ENCODE measurements around the gene TBCE. TPM values are rescaled to one million over a fixed set of nuclear protein-coding genes. Genes with fewer than 3 reads are reported as not detected.

Gene TBCE
- polyA plus RNA-seq (2013, experiment 1 of 2) = 35.1 TPM
- polyA plus RNA-seq (2013, experiment 2 of 2) = 32.3 TPM

- H2BK15ac ChIP-seq (ENCODE audit: low read length) = no peak within 1 kb of the TSS
- no peaks in the 10 kb centered on the region for H3K9me3 ChIP-seq (replicated peaks in 1 of 2; ENCODE audit: control insufficient read depth in 2 of 2, insufficient read depth in 1 of 2, low read depth in 1 of 2, low read length in 2 of 2)
- no peak within 1 kb of the TSS for H4K91ac ChIP-seq (ENCODE audit: low read depth, low read length, poor library complexity)
- no CpG with 5 or more reads among the region's 38 CpGs for WGBS, 2 donors (ENCODE audit: extremely low coverage in 2 of 2, insufficient read length in 2 of 2, insufficient replicate concordance in 1 of 2)
- H2BK12ac ChIP-seq (ENCODE audit: low read length) = no peak within 1 kb of the TSS
- DNase-seq (ENCODE audit: low spot score) = peak; percentile 90
- peak within 1 kb of the TSS; percentile 67 for H3K4me2 ChIP-seq (ENCODE audit: insufficient read depth, low read length, poor library complexity, severe bottlenecking)
- H3K79me1 ChIP-seq (ENCODE audit: low read depth, low read length) = peaks cover 4% of the 10 kb centered on the region
- no peak within 1 kb of the TSS for H2BK5ac ChIP-seq (ENCODE audit: low read length)
- H2AFZ ChIP-seq (ENCODE audit: low read length) = peak within 1 kb of the TSS; percentile 89
- no peak within 1 kb of the TSS for H4K8ac ChIP-seq (ENCODE audit: low read depth, low read length)
- no peak within 1 kb of the TSS for H2BK120ac ChIP-seq (ENCODE audit: low read depth, low read length)
- peak within 1 kb of the TSS; percentile 67 to 88 for H3K4me3 ChIP-seq (ENCODE audit: low read length in 2 of 2)
- peaks cover 2 to 7% of the 10 kb centered on the region in 2 donors for H3K36me3 ChIP-seq (replicated peaks in 1 of 2; ENCODE audit: control insufficient read depth in 2 of 2, insufficient read depth in 2 of 2, low read length in 2 of 2)
- H3K27ac ChIP-seq (replicated peaks; ENCODE audit: low read length) = no peak within 1 kb of the TSS
- H3K4ac ChIP-seq (ENCODE audit: low read length) = no peak within 1 kb of the TSS
- H3K9ac ChIP-seq (ENCODE audit: low read depth, low read length, poor library complexity) = peak within 1 kb of the TSS; percentile 75
- H3K14ac ChIP-seq (ENCODE audit: low read length) = no peak within 1 kb of the TSS
- H3K4me1 ChIP-seq (ENCODE audit: control insufficient read depth in 2 of 2, insufficient read depth in 1 of 2, low read depth in 1 of 2, low read length in 2 of 2) = no peaks in the 10 kb centered on the region
- no peaks in the 10 kb centered on the region for H3K27me3 ChIP-seq (ENCODE audit: control insufficient read depth in 3 of 3, insufficient read depth in 3 of 3, low read depth in 1 of 3, low read length in 3 of 3)
- peak within 1 kb of the TSS; percentile 23 for H3K18ac ChIP-seq (ENCODE audit: low read length)
- H3K23ac ChIP-seq (ENCODE audit: low read depth, low read length, poor library complexity) = peak within 1 kb of the TSS; percentile 12
- no peak within 1 kb of the TSS for H2AK5ac ChIP-seq (ENCODE audit: low read depth, low read length)
Observed at GRCh38 chr1:235367000-235367908, at the start of gene TBCE. Gene TBCE, plus strand, starts transcription at chr1:235367427. Its CDS starts 12,623 bp downstream, at chr1:235380050.

GRCh38 chr1:235319255-235319654 lies 48.0 kb upstream of the TBCE start:
- no CpG with 5 or more reads among the region's 2 CpGs for WGBS, 2 donors (ENCODE audit: extremely low coverage in 2 of 2, insufficient read length in 2 of 2, insufficient replicate concordance in 1 of 2)
- no peaks in the 10 kb centered on the region for H3K4me1 ChIP-seq (ENCODE audit: control insufficient read depth in 2 of 2, insufficient read depth in 1 of 2, low read depth in 1 of 2, low read length in 2 of 2)
- no peak overlapping the region for H2BK15ac ChIP-seq (ENCODE audit: low read length)
- no peak overlapping the region for H3K4me3 ChIP-seq (ENCODE audit: low read length in 2 of 2)
- no peak for DNase-seq (ENCODE audit: low spot score)
- H2AFZ ChIP-seq (ENCODE audit: low read length) = no peak overlapping the region
- H4K91ac ChIP-seq (ENCODE audit: low read depth, low read length, poor library complexity) = no peak overlapping the region
- H2AK5ac ChIP-seq (ENCODE audit: low read depth, low read length) = no peak overlapping the region
- H3K4me2 ChIP-seq (ENCODE audit: insufficient read depth, low read length, poor library complexity, severe bottlenecking) = no peak overlapping the region
- H3K9me3 ChIP-seq (replicated peaks in 1 of 2; ENCODE audit: control insufficient read depth in 2 of 2, insufficient read depth in 1 of 2, low read depth in 1 of 2, low read length in 2 of 2) = no peaks in the 10 kb centered on the region
- H3K9ac ChIP-seq (ENCODE audit: low read depth, low read length, poor library complexity) = no peak overlapping the region
- H3K23ac ChIP-seq (ENCODE audit: low read depth, low read length, poor library complexity) = no peak overlapping the region
- H2BK12ac ChIP-seq (ENCODE audit: low read length) = no peak overlapping the region
- H3K36me3 ChIP-seq (replicated peaks in 1 of 2; ENCODE audit: control insufficient read depth in 2 of 2, insufficient read depth in 2 of 2, low read length in 2 of 2) = peaks cover 6 to 70% of the 10 kb centered on the region in 2 donors
- H2BK5ac ChIP-seq (ENCODE audit: low read length) = no peak overlapping the region
- H2BK120ac ChIP-seq (ENCODE audit: low read depth, low read length) = no peak overlapping the region
- H3K14ac ChIP-seq (ENCODE audit: low read length) = no peak overlapping the region
- H3K27me3 ChIP-seq (ENCODE audit: control insufficient read depth in 3 of 3, insufficient read depth in 3 of 3, low read depth in 1 of 3, low read length in 3 of 3) = no peaks in the 10 kb centered on the region
- no peak overlapping the region for H3K4ac ChIP-seq (ENCODE audit: low read length)
- H3K18ac ChIP-seq (ENCODE audit: low read length) = no peak overlapping the region
- no peak overlapping the region for H3K27ac ChIP-seq (replicated peaks; ENCODE audit: low read length)
- H3K79me1 ChIP-seq (ENCODE audit: low read depth, low read length) = peaks cover 2% of the 10 kb centered on the region
- H4K8ac ChIP-seq (ENCODE audit: low read depth, low read length) = no peak overlapping the region

GRCh38 chr1:235320521-235321179 lies 46.6 kb upstream of the TBCE start:
- no peak overlapping the region for H2BK5ac ChIP-seq (ENCODE audit: low read length)
- no peak for DNase-seq (ENCODE audit: low spot score)
- no peak overlapping the region for H2BK12ac ChIP-seq (ENCODE audit: low read length)
- H2AK5ac ChIP-seq (ENCODE audit: low read depth, low read length) = no peak overlapping the region
- H3K23ac ChIP-seq (ENCODE audit: low read depth, low read length, poor library complexity) = no peak overlapping the region
- H2AFZ ChIP-seq (ENCODE audit: low read length) = no peak overlapping the region
- H3K4me1 ChIP-seq (ENCODE audit: control insufficient read depth in 2 of 2, insufficient read depth in 1 of 2, low read depth in 1 of 2, low read length in 2 of 2) = peaks cover 0 to 7% of the 10 kb centered on the region in 2 donors
- H3K18ac ChIP-seq (ENCODE audit: low read length) = no peak overlapping the region
- H4K8ac ChIP-seq (ENCODE audit: low read depth, low read length) = no peak overlapping the region
- peaks cover 6 to 80% of the 10 kb centered on the region in 2 donors for H3K36me3 ChIP-seq (replicated peaks in 1 of 2; ENCODE audit: control insufficient read depth in 2 of 2, insufficient read depth in 2 of 2, low read length in 2 of 2)
- no peak overlapping the region for H3K4me2 ChIP-seq (ENCODE audit: insufficient read depth, low read length, poor library complexity, severe bottlenecking)
- H3K14ac ChIP-seq (ENCODE audit: low read length) = no peak overlapping the region
- no peak overlapping the region for H2BK120ac ChIP-seq (ENCODE audit: low read depth, low read length)
- no peaks in the 10 kb centered on the region for H3K9me3 ChIP-seq (replicated peaks in 1 of 2; ENCODE audit: control insufficient read depth in 2 of 2, insufficient read depth in 1 of 2, low read depth in 1 of 2, low read length in 2 of 2)
- no peaks in the 10 kb centered on the region for H3K27me3 ChIP-seq (ENCODE audit: control insufficient read depth in 3 of 3, insufficient read depth in 3 of 3, low read depth in 1 of 3, low read length in 3 of 3)
- H4K91ac ChIP-seq (ENCODE audit: low read depth, low read length, poor library complexity) = no peak overlapping the region
- WGBS, 2 donors (ENCODE audit: extremely low coverage in 2 of 2, insufficient read length in 2 of 2, insufficient replicate concordance in 1 of 2) = no CpG with 5 or more reads among the region's 6 CpGs
- no peak overlapping the region for H3K4me3 ChIP-seq (ENCODE audit: low read length in 2 of 2)
- H3K27ac ChIP-seq (replicated peaks; ENCODE audit: low read length) = no peak overlapping the region
- no peak overlapping the region for H2BK15ac ChIP-seq (ENCODE audit: low read length)
- H3K4ac ChIP-seq (ENCODE audit: low read length) = no peak overlapping the region
- H3K79me1 ChIP-seq (ENCODE audit: low read depth, low read length) = peaks cover 2% of the 10 kb centered on the region
- no peak overlapping the region for H3K9ac ChIP-seq (ENCODE audit: low read depth, low read length, poor library complexity)

GRCh38 chr1:235324296-235324695 lies 42.9 kb upstream of the TBCE start:
- Histone ChIP-seq H3K4me3 (ENCODE audit: low read length in 2 of 2) (no peak overlapping the region), H3K27ac (replicated peaks; ENCODE audit: low read length) (no peak overlapping the region)
- 100% methylated on average over 1 of the region's 5 CpGs; no CpG with 5 or more reads in 1 of the 2 donors for WGBS, 2 donors (ENCODE audit: extremely low coverage in 2 of 2, insufficient read length in 2 of 2, insufficient replicate concordance in 1 of 2)

More at GRCh38 chr1:235324296-235324695, 42.9 kb upstream of the TBCE start:
- H3K14ac ChIP-seq (ENCODE audit: low read length) = no peak overlapping the region
- H2AK5ac ChIP-seq (ENCODE audit: low read depth, low read length) = no peak overlapping the region
- no peak overlapping the region for H2BK15ac ChIP-seq (ENCODE audit: low read length)
- H3K36me3 ChIP-seq (replicated peaks in 1 of 2; ENCODE audit: control insufficient read depth in 2 of 2, insufficient read depth in 2 of 2, low read length in 2 of 2) = peaks cover 3 to 65% of the 10 kb centered on the region in 2 donors
- H3K27me3 ChIP-seq (ENCODE audit: control insufficient read depth in 3 of 3, insufficient read depth in 3 of 3, low read depth in 1 of 3, low read length in 3 of 3) = no peaks in the 10 kb centered on the region
- no peak overlapping the region for H3K4ac ChIP-seq (ENCODE audit: low read length)
- no peak overlapping the region for H3K9ac ChIP-seq (ENCODE audit: low read depth, low read length, poor library complexity)
- no peak for DNase-seq (ENCODE audit: low spot score)
- H3K79me1 ChIP-seq (ENCODE audit: low read depth, low read length) = peaks cover 9% of the 10 kb centered on the region
- no peak overlapping the region for H3K18ac ChIP-seq (ENCODE audit: low read length)
- no peak overlapping the region for H2BK120ac ChIP-seq (ENCODE audit: low read depth, low read length)
- no peak overlapping the region for H2AFZ ChIP-seq (ENCODE audit: low read length)
- H4K8ac ChIP-seq (ENCODE audit: low read depth, low read length) = no peak overlapping the region
- H2BK12ac ChIP-seq (ENCODE audit: low read length) = no peak overlapping the region
- H3K4me1 ChIP-seq (ENCODE audit: control insufficient read depth in 2 of 2, insufficient read depth in 1 of 2, low read depth in 1 of 2, low read length in 2 of 2) = peaks cover 0 to 15% of the 10 kb centered on the region in 2 donors
- no peak overlapping the region for H2BK5ac ChIP-seq (ENCODE audit: low read length)
- no peaks in the 10 kb centered on the region for H3K9me3 ChIP-seq (replicated peaks in 1 of 2; ENCODE audit: control insufficient read depth in 2 of 2, insufficient read depth in 1 of 2, low read depth in 1 of 2, low read length in 2 of 2)
- no peak overlapping the region for H4K91ac ChIP-seq (ENCODE audit: low read depth, low read length, poor library complexity)
- H3K23ac ChIP-seq (ENCODE audit: low read depth, low read length, poor library complexity) = no peak overlapping the region
- no peak overlapping the region for H3K4me2 ChIP-seq (ENCODE audit: insufficient read depth, low read length, poor library complexity, severe bottlenecking)
